WTC11 (cell line): ENCODE results near the gene STAU1. TPM values are rescaled to one million over a fixed set of nuclear protein-coding genes. Genes with fewer than 3 reads are reported as not detected.

Source experiments
- ATAC-seq: fragments of 200-7000 bp; cut with Tn5 transposase; 2 replicates; pipeline ENCODE4 v1.10.0; 2021; ENCODE audit warnings: mild to moderate bottlenecking, moderate library complexity
- CTCF ChIA-PET: fragments of 300-600 bp; sonication (Branson Sonifier 250); formaldehyde crosslinking; loops from one replicate; lab custom pipeline; 2021; ENCODE audit warnings: antibody characterized with exemption; lab: Charles Lee
- POLR2A ChIA-PET: fragments of 350-600 bp; sonication (Branson Sonifier 250); formaldehyde crosslinking; loops from one replicate; lab custom pipeline; 2021; ENCODE audit warnings: antibody characterized with exemption; lab: Charles Lee
- DNase-seq: peaks from one replicate; pipeline ENCODE4 v3.0.0; 2021; ENCODE audit warnings: low spot score
- H3K27ac Mint-ChIP-seq: 2 replicates; pipeline ENCODE4 v1.8.0; 2021; ENCODE audit warnings: mixed read lengths
- H3K27me3 Mint-ChIP-seq: 2 replicates; pipeline ENCODE4 v1.8.0; 2021; ENCODE audit warnings: low read depth, mild to moderate bottlenecking, moderate library complexity, mixed read lengths
- H3K36me3 Mint-ChIP-seq: 2 replicates; pipeline ENCODE4 v1.8.0; 2021; ENCODE audit warnings: mixed read lengths
- H3K4me1 Mint-ChIP-seq: 2 replicates; pipeline ENCODE4 v1.8.0; 2022; ENCODE audit warnings: mixed read lengths
- H3K4me3 Mint-ChIP-seq: 2 replicates; pipeline ENCODE4 v1.8.0; 2021; ENCODE audit warnings: mild to moderate bottlenecking, moderate library complexity, mixed read lengths
- H3K9me3 Mint-ChIP-seq: 2 replicates; pipeline ENCODE4 v1.8.0; 2021; ENCODE audit warnings: mixed read lengths
- CBFB ChIP-seq: sonication (generic); formaldehyde crosslinking; IDR thresholded peaks from 2 replicates; pipeline ENCODE4 v1.8.1; 2022; ENCODE audit warnings: mild to moderate bottlenecking, low read depth, missing genetic modification reagents
- CREM ChIP-seq: sonication (generic); formaldehyde crosslinking; IDR thresholded peaks from 2 replicates; pipeline ENCODE4 v1.8.1; 2022; ENCODE audit warnings: mild to moderate bottlenecking, missing genetic modification reagents, moderate library complexity
- ETV6 ChIP-seq: sonication (generic); formaldehyde crosslinking; IDR thresholded peaks from 2 replicates; pipeline ENCODE4 v1.8.1; 2022; ENCODE audit warnings: mild to moderate bottlenecking, missing genetic modification reagents
- JUN ChIP-seq: sonication (generic); formaldehyde crosslinking; IDR thresholded peaks from 2 replicates; pipeline ENCODE4 v1.8.0; 2023; ENCODE audit warnings: mild to moderate bottlenecking, missing genetic modification reagents
- KAT7 ChIP-seq: sonication (generic); formaldehyde crosslinking; IDR thresholded peaks from 2 replicates; pipeline ENCODE4 v1.8.1; 2023; ENCODE audit warnings: missing genetic modification reagents, mild to moderate bottlenecking, borderline replicate concordance
- MXD4 ChIP-seq: fragments of 250-450 bp; sonication (Bioruptor Pico); IDR thresholded peaks from 2 replicates; pipeline ENCODE4 v1.8.0; 2021; ENCODE audit warnings: mild to moderate bottlenecking, moderate library complexity, borderline replicate concordance
- NFE2L1 ChIP-seq: sonication (generic); formaldehyde crosslinking; IDR thresholded peaks from 2 replicates; pipeline ENCODE4 v1.8.1; 2023; ENCODE audit warnings: missing genetic modification reagents
- TEAD4 ChIP-seq: sonication (generic); formaldehyde crosslinking; IDR thresholded peaks from 2 replicates; pipeline ENCODE4 v1.8.0; 2022; ENCODE audit warnings: mild to moderate bottlenecking, missing genetic modification reagents
- ZNF121 ChIP-seq: sonication (generic); formaldehyde crosslinking; IDR thresholded peaks from 2 replicates; pipeline ENCODE4 v1.8.0; 2023; ENCODE audit warnings: missing genetic modification reagents
- ZNF263 ChIP-seq: sonication (generic); formaldehyde crosslinking; IDR thresholded peaks from 2 replicates; pipeline ENCODE4 v1.8.1; 2022; ENCODE audit warnings: low read depth, mild to moderate bottlenecking, moderate library complexity, missing genetic modification reagents
- ZNF416 ChIP-seq: fragments of 250-450 bp; sonication (Bioruptor Pico); IDR thresholded peaks from 2 replicates; pipeline ENCODE4 v1.9.0; 2021; ENCODE audit warnings: mild to moderate bottlenecking, inconsistent platforms
- total RNA-seq: library from RNA; stranded (reverse); gene quantifications from 3 replicates; pipeline ENCODE4 v1.2.3, GENCODE V29; 2021
- TF ChIP-seq, protein P1 (sequence below): sonication (generic); formaldehyde crosslinking; IDR thresholded peaks from 2 replicates; pipeline ENCODE4 v1.8.1; 2023; ENCODE audit warnings: mild to moderate bottlenecking, missing genetic modification reagents
- TF ChIP-seq, protein P2 (sequence below): sonication (generic); formaldehyde crosslinking; IDR thresholded peaks from 2 replicates; pipeline ENCODE4 v1.8.0; 2022; ENCODE audit warnings: missing genetic modification reagents
- TF ChIP-seq, protein P3 (sequence below): fragments of 200-600 bp; IDR thresholded peaks from 2 replicates; pipeline ENCODE4 v1.8.0; 2022; ENCODE audit warnings: antibody characterized with exemption
- TF ChIP-seq, protein P4 (sequence below): sonication (generic); formaldehyde crosslinking; IDR thresholded peaks from 2 replicates; pipeline ENCODE4 v1.8.1; 2023; ENCODE audit warnings: mild to moderate bottlenecking, missing genetic modification reagents, moderate library complexity
- TF ChIP-seq, protein P5 (sequence below): sonication (generic); formaldehyde crosslinking; conservative IDR thresholded peaks from 2 replicates; pipeline ENCODE4 v1.8.1; 2022; ENCODE audit warnings: mild to moderate bottlenecking, missing genetic modification reagents
- TF ChIP-seq, protein P6 (sequence below): fragments of 250-450 bp; sonication (Bioruptor Pico); IDR thresholded peaks from 2 replicates; pipeline ENCODE4 v1.9.0; 2021; ENCODE audit warnings: mild to moderate bottlenecking, borderline replicate concordance

Gene STAU1
- total RNA-seq, 1 experiment from 2014 or later, result 92.6 TPM

DNA sequence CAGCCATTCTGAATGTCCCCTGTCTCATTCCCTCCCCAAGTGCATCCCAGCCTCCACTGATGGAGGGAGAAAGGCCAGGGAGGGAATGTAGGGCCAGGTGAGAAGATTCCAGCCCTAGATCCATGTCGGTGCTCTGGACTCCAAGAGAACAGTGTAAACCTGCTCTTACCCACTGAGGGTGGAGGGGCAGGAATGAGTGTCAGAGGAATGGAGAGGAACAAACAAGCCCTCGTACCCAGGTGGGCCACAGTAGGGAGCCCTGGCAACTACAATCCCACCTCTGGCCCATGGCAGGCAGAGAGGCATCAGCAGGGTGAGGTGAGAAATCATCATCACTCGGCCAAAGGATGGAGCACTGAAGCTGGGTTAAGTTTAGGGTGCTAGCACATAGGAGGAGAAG is 54.6 kb downstream of the STAU1 start (continued):
- TF ChIP-seq, protein P1, sequence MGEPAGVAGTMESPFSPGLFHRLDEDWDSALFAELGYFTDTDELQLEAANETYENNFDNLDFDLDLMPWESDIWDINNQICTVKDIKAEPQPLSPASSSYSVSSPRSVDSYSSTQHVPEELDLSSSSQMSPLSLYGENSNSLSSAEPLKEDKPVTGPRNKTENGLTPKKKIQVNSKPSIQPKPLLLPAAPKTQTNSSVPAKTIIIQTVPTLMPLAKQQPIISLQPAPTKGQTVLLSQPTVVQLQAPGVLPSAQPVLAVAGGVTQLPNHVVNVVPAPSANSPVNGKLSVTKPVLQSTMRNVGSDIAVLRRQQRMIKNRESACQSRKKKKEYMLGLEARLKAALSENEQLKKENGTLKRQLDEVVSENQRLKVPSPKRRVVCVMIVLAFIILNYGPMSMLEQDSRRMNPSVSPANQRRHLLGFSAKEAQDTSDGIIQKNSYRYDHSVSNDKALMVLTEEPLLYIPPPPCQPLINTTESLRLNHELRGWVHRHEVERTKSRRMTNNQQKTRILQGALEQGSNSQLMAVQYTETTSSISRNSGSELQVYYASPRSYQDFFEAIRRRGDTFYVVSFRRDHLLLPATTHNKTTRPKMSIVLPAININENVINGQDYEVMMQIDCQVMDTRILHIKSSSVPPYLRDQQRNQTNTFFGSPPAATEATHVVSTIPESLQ, result no peak
- TF ChIP-seq, protein P2, sequence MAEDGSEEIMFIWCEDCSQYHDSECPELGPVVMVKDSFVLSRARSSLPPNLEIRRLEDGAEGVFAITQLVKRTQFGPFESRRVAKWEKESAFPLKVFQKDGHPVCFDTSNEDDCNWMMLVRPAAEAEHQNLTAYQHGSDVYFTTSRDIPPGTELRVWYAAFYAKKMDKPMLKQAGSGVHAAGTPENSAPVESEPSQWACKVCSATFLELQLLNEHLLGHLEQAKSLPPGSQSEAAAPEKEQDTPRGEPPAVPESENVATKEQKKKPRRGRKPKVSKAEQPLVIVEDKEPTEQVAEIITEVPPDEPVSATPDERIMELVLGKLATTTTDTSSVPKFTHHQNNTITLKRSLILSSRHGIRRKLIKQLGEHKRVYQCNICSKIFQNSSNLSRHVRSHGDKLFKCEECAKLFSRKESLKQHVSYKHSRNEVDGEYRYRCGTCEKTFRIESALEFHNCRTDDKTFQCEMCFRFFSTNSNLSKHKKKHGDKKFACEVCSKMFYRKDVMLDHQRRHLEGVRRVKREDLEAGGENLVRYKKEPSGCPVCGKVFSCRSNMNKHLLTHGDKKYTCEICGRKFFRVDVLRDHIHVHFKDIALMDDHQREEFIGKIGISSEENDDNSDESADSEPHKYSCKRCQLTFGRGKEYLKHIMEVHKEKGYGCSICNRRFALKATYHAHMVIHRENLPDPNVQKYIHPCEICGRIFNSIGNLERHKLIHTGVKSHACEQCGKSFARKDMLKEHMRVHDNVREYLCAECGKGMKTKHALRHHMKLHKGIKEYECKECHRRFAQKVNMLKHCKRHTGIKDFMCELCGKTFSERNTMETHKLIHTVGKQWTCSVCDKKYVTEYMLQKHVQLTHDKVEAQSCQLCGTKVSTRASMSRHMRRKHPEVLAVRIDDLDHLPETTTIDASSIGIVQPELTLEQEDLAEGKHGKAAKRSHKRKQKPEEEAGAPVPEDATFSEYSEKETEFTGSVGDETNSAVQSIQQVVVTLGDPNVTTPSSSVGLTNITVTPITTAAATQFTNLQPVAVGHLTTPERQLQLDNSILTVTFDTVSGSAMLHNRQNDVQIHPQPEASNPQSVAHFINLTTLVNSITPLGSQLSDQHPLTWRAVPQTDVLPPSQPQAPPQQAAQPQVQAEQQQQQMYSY (CRISPR knock-in tag), result no peak
- TF ChIP-seq ETV6, result no peak

DNA sequence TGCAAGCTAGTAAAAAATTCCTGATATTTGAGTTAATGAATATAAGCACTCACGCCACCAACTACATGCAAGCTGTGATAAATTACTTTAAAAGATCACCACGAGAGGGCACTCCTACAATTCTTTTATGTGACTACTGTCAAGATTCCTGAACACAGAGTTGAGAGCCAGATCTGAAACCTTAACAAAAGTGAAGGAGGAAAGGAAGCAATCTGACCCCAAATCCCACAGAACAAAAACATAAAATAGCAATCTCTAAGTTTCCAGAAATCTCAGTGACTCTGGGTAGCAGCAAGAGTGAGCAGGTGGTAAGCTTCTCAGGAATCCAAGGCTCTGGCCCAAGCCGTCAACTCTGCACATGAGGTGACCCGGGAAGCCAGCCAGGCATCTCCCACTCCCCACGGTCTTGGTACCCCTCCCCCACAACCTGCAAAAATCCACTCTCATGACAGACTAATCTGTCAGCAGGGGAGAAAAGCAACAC is 55.1 kb downstream of the STAU1 start:
- peak; percentile 59 for ATAC-seq
- no peaks in the 10 kb centered on the region for H3K9me3 Mint-ChIP-seq
- ChIA-PET CTCF (interaction anchor here (0.5 to 2.7 kb wide), 22 partner anchors 12 to 187 kb away, joined by 3 to 50 read pairs (median 4); partner anchors contain the start of gene DDX27), POLR2A (interaction anchor here (0.6 kb wide), 1 partner anchor 86 kb away, joined by 3 read pairs; the partner anchor contains the start of gene DDX27)
- no peak for DNase-seq
- H3K4me3 Mint-ChIP-seq, result no peak overlapping the region
- peak overlapping the region; percentile 67; the same call in 1 of the 2 replicates for H3K27ac Mint-ChIP-seq
- H3K27me3 Mint-ChIP-seq, result no peaks in the 10 kb centered on the region
- TF ChIP-seq, protein P3, sequence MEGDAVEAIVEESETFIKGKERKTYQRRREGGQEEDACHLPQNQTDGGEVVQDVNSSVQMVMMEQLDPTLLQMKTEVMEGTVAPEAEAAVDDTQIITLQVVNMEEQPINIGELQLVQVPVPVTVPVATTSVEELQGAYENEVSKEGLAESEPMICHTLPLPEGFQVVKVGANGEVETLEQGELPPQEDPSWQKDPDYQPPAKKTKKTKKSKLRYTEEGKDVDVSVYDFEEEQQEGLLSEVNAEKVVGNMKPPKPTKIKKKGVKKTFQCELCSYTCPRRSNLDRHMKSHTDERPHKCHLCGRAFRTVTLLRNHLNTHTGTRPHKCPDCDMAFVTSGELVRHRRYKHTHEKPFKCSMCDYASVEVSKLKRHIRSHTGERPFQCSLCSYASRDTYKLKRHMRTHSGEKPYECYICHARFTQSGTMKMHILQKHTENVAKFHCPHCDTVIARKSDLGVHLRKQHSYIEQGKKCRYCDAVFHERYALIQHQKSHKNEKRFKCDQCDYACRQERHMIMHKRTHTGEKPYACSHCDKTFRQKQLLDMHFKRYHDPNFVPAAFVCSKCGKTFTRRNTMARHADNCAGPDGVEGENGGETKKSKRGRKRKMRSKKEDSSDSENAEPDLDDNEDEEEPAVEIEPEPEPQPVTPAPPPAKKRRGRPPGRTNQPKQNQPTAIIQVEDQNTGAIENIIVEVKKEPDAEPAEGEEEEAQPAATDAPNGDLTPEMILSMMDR, result 0 out of 2 replicates have a peak, but pooled peaks have one; percentile 33
- TF ChIP-seq ZNF263 (CRISPR knock-in tag), result no peak
- TF ChIP-seq KAT7 (CRISPR knock-in tag), result no peak
- peaks cover 30% of the 10 kb centered on the region for H3K36me3 Mint-ChIP-seq
- H3K4me1 Mint-ChIP-seq, result peaks cover 5% of the 10 kb centered on the region

DNA sequence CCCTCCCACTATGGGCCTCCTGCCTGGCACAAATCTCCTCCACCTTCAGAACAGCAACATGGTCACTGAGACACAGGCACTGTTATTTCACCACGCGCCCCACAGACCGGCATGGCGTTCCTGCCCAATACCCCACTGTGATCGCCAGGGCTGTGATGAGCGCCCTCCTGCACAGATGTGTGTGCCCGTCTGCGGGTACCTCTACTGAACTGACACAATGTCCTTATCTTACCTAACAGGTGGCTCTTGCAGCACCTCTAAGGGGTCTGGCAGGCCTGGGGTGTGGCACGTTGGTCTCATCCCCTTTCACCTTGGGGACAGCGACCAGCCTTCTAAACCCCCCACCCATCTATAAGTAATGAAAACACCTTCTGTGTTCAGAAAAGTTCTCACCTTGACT is 64.2 kb downstream of the STAU1 start:
- no peaks in the 10 kb centered on the region for H3K4me1 Mint-ChIP-seq
- DNase-seq (no peak), ATAC-seq (no peak)
- H3K4me3 Mint-ChIP-seq, result no peak overlapping the region
- POLR2A ChIA-PET, result no interaction called here
- H3K27me3 Mint-ChIP-seq, result no peaks in the 10 kb centered on the region
- no peaks in the 10 kb centered on the region for H3K9me3 Mint-ChIP-seq
- H3K36me3 Mint-ChIP-seq, result peaks cover 56% of the 10 kb centered on the region
- CTCF ChIA-PET, result no interaction called here
- no peak overlapping the region for H3K27ac Mint-ChIP-seq
- TF ChIP-seq JUN (CRISPR knock-in tag), result no peak
- no peak for TF ChIP-seq ZNF416 (CRISPR knock-in tag)
- TF ChIP-seq CBFB (CRISPR knock-in tag), result no peak
- TF ChIP-seq, protein P4, sequence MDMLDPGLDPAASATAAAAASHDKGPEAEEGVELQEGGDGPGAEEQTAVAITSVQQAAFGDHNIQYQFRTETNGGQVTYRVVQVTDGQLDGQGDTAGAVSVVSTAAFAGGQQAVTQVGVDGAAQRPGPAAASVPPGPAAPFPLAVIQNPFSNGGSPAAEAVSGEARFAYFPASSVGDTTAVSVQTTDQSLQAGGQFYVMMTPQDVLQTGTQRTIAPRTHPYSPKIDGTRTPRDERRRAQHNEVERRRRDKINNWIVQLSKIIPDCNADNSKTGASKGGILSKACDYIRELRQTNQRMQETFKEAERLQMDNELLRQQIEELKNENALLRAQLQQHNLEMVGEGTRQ, result no peak
- TF ChIP-seq, protein P5, sequence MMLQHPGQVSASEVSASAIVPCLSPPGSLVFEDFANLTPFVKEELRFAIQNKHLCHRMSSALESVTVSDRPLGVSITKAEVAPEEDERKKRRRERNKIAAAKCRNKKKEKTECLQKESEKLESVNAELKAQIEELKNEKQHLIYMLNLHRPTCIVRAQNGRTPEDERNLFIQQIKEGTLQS, result no peak
- TF ChIP-seq MXD4 (CRISPR knock-in tag), result no peak
- no peak for TF ChIP-seq NFE2L1 (CRISPR knock-in tag)
- TF ChIP-seq, protein P6, sequence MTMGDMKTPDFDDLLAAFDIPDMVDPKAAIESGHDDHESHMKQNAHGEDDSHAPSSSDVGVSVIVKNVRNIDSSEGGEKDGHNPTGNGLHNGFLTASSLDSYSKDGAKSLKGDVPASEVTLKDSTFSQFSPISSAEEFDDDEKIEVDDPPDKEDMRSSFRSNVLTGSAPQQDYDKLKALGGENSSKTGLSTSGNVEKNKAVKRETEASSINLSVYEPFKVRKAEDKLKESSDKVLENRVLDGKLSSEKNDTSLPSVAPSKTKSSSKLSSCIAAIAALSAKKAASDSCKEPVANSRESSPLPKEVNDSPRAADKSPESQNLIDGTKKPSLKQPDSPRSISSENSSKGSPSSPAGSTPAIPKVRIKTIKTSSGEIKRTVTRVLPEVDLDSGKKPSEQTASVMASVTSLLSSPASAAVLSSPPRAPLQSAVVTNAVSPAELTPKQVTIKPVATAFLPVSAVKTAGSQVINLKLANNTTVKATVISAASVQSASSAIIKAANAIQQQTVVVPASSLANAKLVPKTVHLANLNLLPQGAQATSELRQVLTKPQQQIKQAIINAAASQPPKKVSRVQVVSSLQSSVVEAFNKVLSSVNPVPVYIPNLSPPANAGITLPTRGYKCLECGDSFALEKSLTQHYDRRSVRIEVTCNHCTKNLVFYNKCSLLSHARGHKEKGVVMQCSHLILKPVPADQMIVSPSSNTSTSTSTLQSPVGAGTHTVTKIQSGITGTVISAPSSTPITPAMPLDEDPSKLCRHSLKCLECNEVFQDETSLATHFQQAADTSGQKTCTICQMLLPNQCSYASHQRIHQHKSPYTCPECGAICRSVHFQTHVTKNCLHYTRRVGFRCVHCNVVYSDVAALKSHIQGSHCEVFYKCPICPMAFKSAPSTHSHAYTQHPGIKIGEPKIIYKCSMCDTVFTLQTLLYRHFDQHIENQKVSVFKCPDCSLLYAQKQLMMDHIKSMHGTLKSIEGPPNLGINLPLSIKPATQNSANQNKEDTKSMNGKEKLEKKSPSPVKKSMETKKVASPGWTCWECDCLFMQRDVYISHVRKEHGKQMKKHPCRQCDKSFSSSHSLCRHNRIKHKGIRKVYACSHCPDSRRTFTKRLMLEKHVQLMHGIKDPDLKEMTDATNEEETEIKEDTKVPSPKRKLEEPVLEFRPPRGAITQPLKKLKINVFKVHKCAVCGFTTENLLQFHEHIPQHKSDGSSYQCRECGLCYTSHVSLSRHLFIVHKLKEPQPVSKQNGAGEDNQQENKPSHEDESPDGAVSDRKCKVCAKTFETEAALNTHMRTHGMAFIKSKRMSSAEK (CRISPR knock-in tag), result no peak
- TF ChIP-seq TEAD4 (CRISPR knock-in tag), result no peak
- TF ChIP-seq ZNF121 (CRISPR knock-in tag), result no peak
- TF ChIP-seq CREM (CRISPR knock-in tag), result no peak
